Endothelial cell of umbilical vein (primary cell): ENCODE results near the gene MAP4K4. TPM values are rescaled to one million over a fixed set of nuclear protein-coding genes. Genes with fewer than 3 reads are reported as not detected.

Source experiments
- BruUV-seq: library from RNA; stranded (reverse); fragments of 400-500 nt; replicated peaks from 2 replicates; lab custom pipeline; 2021; lab: Mats Ljungman, UMichigan
- CTCF ChIA-PET: fragments of 300-600, 350-600 bp; sonication (Branson Sonifier 250); formaldehyde crosslinking; loops from one replicate; lab custom pipeline; 2021; ENCODE audit warnings: antibody characterized with exemption, inconsistent platforms; lab: Charles Lee
- POLR2A ChIA-PET: fragments of 300-600, 350-600 bp; sonication (Branson Sonifier 250); formaldehyde crosslinking; loops from one replicate; lab custom pipeline; 2021; ENCODE audit warnings: antibody characterized with exemption, inconsistent platforms; lab: Charles Lee
- DNase-seq: peaks from one replicate; pipeline ENCODE4 v3.0.0-alpha.2; 2011; ENCODE audit warnings: low read depth, low spot score
- FAIRE-seq: peaks from 2 replicates; lab custom pipeline; 2011; peaks lifted over from hg19 to GRCh38; lab: Jason Lieb, UNC
- H2AFZ ChIP-seq: 2 replicates; pipeline ENCODE4 v1.6.0; 2012; ENCODE audit warnings: low read depth, low read length, control low read depth, inconsistent platforms
- H3K27ac ChIP-seq: 2 replicates; pipeline ENCODE4 v1.5.1; 2011; ENCODE audit warnings: low read depth, mild to moderate bottlenecking, control low read depth, low read length, moderate library complexity; ENCODE audit not compliant: insufficient read depth
- H3K27me3 ChIP-seq, 2 experiments: 2 replicates each; pipeline versions ENCODE4 v1.6.0 to v1.6.1; 2011; ENCODE audit warnings: low read length in 2 of 2, mixed read lengths in 1 of 2; ENCODE audit not compliant: control insufficient read depth in 2 of 2, insufficient read depth in 2 of 2
- H3K36me3 ChIP-seq, 2 experiments: 2 replicates in 1 of 2; 3 replicates in 1 of 2; pipeline ENCODE4 v1.5.1; 2011; ENCODE audit warnings: low read length in 2 of 2, mild to moderate bottlenecking in 1 of 2, moderate library complexity in 1 of 2; ENCODE audit not compliant: control insufficient read depth in 2 of 2, insufficient read depth in 2 of 2; ENCODE audit errors: extremely low read depth in 1 of 2
- H3K4me1 ChIP-seq: 3 replicates; pipeline ENCODE4 v1.5.1; 2011; ENCODE audit warnings: mild to moderate bottlenecking, low read length; ENCODE audit not compliant: control insufficient read depth, insufficient read depth; ENCODE audit errors: extremely low read depth
- H3K4me2 ChIP-seq: 2 replicates; pipeline ENCODE4 v1.6.1; 2011; ENCODE audit warnings: low read length, control low read depth, mixed read lengths; ENCODE audit not compliant: insufficient read depth
- H3K4me3 ChIP-seq, 3 experiments: fragments of 200-600 bp in 1 of 3; sonication (generic), shearing (Covaris generic) in 1 of 3; replicated peaks in 1 of 3; 2 replicates each; pipeline ENCODE4 v1.5.1; 2011 to 2016; ENCODE audit warnings: control low read depth in 3 of 3, low read length in 3 of 3, mild to moderate bottlenecking in 2 of 3, inconsistent platforms in 1 of 3, low read depth in 1 of 3, moderate library complexity in 1 of 3; ENCODE audit not compliant: insufficient read depth in 1 of 3
- H3K79me2 ChIP-seq: 2 replicates; pipeline ENCODE4 v1.6.0; 2012; ENCODE audit warnings: low read length, inconsistent platforms; ENCODE audit not compliant: control insufficient read depth, insufficient read depth
- H3K9ac ChIP-seq: replicated peaks from 2 replicates; pipeline ENCODE3; 2011; ENCODE audit warnings: low read length, control low read depth; ENCODE audit not compliant: insufficient read depth; ENCODE audit errors: extremely low read depth
- H3K9me1 ChIP-seq: replicated peaks from 3 replicates; pipeline ENCODE4 v1.6.0; 2011; ENCODE audit warnings: mild to moderate bottlenecking, low read length; ENCODE audit not compliant: control insufficient read depth, insufficient read depth; ENCODE audit errors: extremely low read depth
- H3K9me3 ChIP-seq: replicated peaks from 2 replicates; pipeline ENCODE4 v1.5.1; 2012; ENCODE audit warnings: low read length, inconsistent platforms; ENCODE audit not compliant: control insufficient read depth, insufficient read depth
- H4K20me1 ChIP-seq: replicated peaks from 2 replicates; pipeline ENCODE3; 2011; ENCODE audit warnings: mild to moderate bottlenecking, low read length; ENCODE audit not compliant: control insufficient read depth, insufficient read depth; ENCODE audit errors: extremely low read depth
- CTCF ChIP-seq, 2 donors: IDR thresholded peaks; 1 replicate in 1 of 2; 2 replicates in 1 of 2; pipeline ENCODE4 v1.5.1; 2011; ENCODE audit warnings: low read length in 2 of 2, mild to moderate bottlenecking in 2 of 2, moderate library complexity in 2 of 2, control low read depth in 1 of 2, inconsistent platforms in 1 of 2, low read depth in 1 of 2; ENCODE audit not compliant: insufficient read depth in 1 of 2; ENCODE audit errors: extremely low read depth in 1 of 2
- EZH2 ChIP-seq: IDR thresholded peaks from 2 replicates; pipeline ENCODE4 v1.6.1; 2012; ENCODE audit warnings: borderline replicate concordance, low read depth, mild to moderate bottlenecking, moderate library complexity, low read length, inconsistent platforms; ENCODE audit not compliant: severe bottlenecking
- FOS ChIP-seq: IDR thresholded peaks from 2 replicates; pipeline ENCODE4 v1.6.1; 2011; ENCODE audit warnings: mild to moderate bottlenecking, low read length, moderate library complexity, borderline replicate concordance; ENCODE audit not compliant: insufficient read depth
- GATA2 ChIP-seq: IDR thresholded peaks from 2 replicates; pipeline ENCODE4 v1.7.0; 2011; ENCODE audit warnings: low read depth, mild to moderate bottlenecking, moderate library complexity, mixed read lengths, low read length; ENCODE audit not compliant: insufficient read length, insufficient read depth
- JUN ChIP-seq: IDR thresholded peaks from 2 replicates; pipeline ENCODE4 v1.6.1; 2011; ENCODE audit warnings: borderline replicate concordance, low read depth; ENCODE audit not compliant: insufficient read length, insufficient read depth
- MAX ChIP-seq: IDR thresholded peaks from 2 replicates; pipeline ENCODE4 v1.6.1; 2011; ENCODE audit not compliant: insufficient read depth, insufficient read length
- MYC ChIP-seq: IDR thresholded peaks from one replicate; pipeline ENCODE4 v1.6.1; 2011; ENCODE audit warnings: mild to moderate bottlenecking, low read depth, low read length
- POLR2A ChIP-seq: IDR thresholded peaks from 2 replicates; pipeline ENCODE4 v1.6.1; 2012; ENCODE audit warnings: low read depth, mild to moderate bottlenecking, control low read depth, low read length
- POLR2AphosphoS5 ChIP-seq: IDR thresholded peaks from 2 replicates; pipeline ENCODE4 v1.6.1; 2012; ENCODE audit warnings: low read depth, mild to moderate bottlenecking, control low read depth, low read length, moderate library complexity; ENCODE audit not compliant: insufficient read depth
- dilution Hi-C: fragments of 300-500 bp; cut with MboI; formaldehyde crosslinking; loops from one replicate; pipeline ENCODE4 v1.15.0; 2019; ENCODE audit warnings: low sequenced_read_pairs; ENCODE audit not compliant: extremely low pct_ligation_motif_present
- intact Hi-C: fragments of 100-400 bp; cut with micrococcal nuclease; formaldehyde crosslinking; loops from one replicate; pipeline ENCODE4 v1.10.0; 2022
- polyA plus RNA-seq, 4 experiments: library from polyadenylated mRNA; depleted of rRNA in 3 of 4; stranded (reverse) in 3 of 4; unstranded in 1 of 4; fragments of >200 nt; gene quantifications; 2 replicates each; pipeline versions ENCODE4 v1.2.1 to v1.2.3, GENCODE V29; 2011 to 2012; ENCODE audit warnings: missing spikeins in 1 of 4
- total RNA-seq: library from RNA; stranded (reverse); gene quantifications from 2 replicates; pipeline ENCODE4 v1.2.3, GENCODE V29; 2021

The MAP4K4 gene
- total and polyA plus RNA-seq, 2 donors (not counting 3 experiments of a cell fraction or from before 2014, with no cell fraction given) = 79.4 to 269 TPM

GRCh38 chr2:101776172-101777043, 78.9 kb downstream of the MAP4K4 start:
- no peaks in the 10 kb centered on the region for H3K27me3 ChIP-seq
- H3K4me2 ChIP-seq = no peak overlapping the region
- H4K20me1 ChIP-seq = peaks cover 55% of the 10 kb centered on the region
- FAIRE-seq (no peak), DNase-seq (no peak)
- H3K36me3 ChIP-seq = no peaks in the 10 kb centered on the region
- ChIA-PET CTCF (interaction anchor here (0.8 to 2.2 kb wide), 7 partner anchors 10 to 357 kb away, joined by 3 to 7 read pairs (median 3); no protein-coding TSS in a partner anchor), POLR2A (interaction anchor here (0.5 to 0.8 kb wide), 4 partner anchors 79 to 749 kb away, joined by 3 to 8 read pairs (median 4); no protein-coding TSS in a partner anchor)
- BruUV-seq = no TSS peak
- H3K4me3 ChIP-seq = no peak overlapping the region
- H3K79me2 ChIP-seq = peaks cover 100% of the 10 kb centered on the region
- no peak overlapping the region for H3K27ac ChIP-seq
- intact Hi-C loops (no loop called here), dilution Hi-C loops (no loop called here)
- peaks cover 28% of the 10 kb centered on the region for H3K4me1 ChIP-seq
- H3K9ac ChIP-seq = no peak overlapping the region
- no peak overlapping the region for H2AFZ ChIP-seq
- no peaks in the 10 kb centered on the region for H3K9me1 ChIP-seq
- TF ChIP-seq JUN = no peak
- peak; percentile 10 to 26 for TF ChIP-seq CTCF (IDR thresholded peaks at IDR 0.05; ENCODE audit: extremely low read depth in 1 of 2, insufficient read depth in 1 of 2, low read depth in 1 of 2, low read length in 2 of 2)
- H3K9me3 ChIP-seq = no peaks in the 10 kb centered on the region

GRCh38 chr2:101777337-101777736, 79.8 kb downstream of the MAP4K4 start:
- Histone ChIP-seq H3K36me3 (no peaks in the 10 kb centered on the region), H2AFZ (no peak overlapping the region), H3K9me3 (no peaks in the 10 kb centered on the region), H3K27me3 (no peaks in the 10 kb centered on the region), H3K79me2 (peaks cover 100% of the 10 kb centered on the region), H4K20me1 (peaks cover 64% of the 10 kb centered on the region), H3K9me1 (peaks cover 1% of the 10 kb centered on the region), H3K4me3 (no peak overlapping the region), H3K9ac (no peak overlapping the region), H3K4me2 (no peak overlapping the region), H3K27ac (no peak overlapping the region), H3K4me1 (peaks cover 21% of the 10 kb centered on the region)
- dilution Hi-C loops (no loop called here), intact Hi-C loops (no loop called here)
- ChIA-PET CTCF (interaction anchor here (0.8 kb wide), 1 partner anchor 11 kb away, joined by 3 read pairs; no protein-coding TSS in a partner anchor), POLR2A (no interaction called here)
- DNase-seq (no peak), FAIRE-seq (no peak)
- TF ChIP-seq EZH2 (no peak), FOS (no peak), POLR2A (no peak), MYC (no peak), GATA2 (no peak), POLR2AphosphoS5 (no peak), CTCF (IDR thresholded peaks at IDR 0.05; ENCODE audit: extremely low read depth in 1 of 2, insufficient read depth in 1 of 2, low read depth in 1 of 2, low read length in 2 of 2) (no peak), JUN (no peak), MAX (no peak)
- BruUV-seq = no TSS peak
